GM23338 (cell line): Measurements from ENCODE around the gene CCDC157.

Experiments used
- CREB1 ChIP-seq: fragments of 250-450 bp; sonication (Bioruptor Pico); IDR thresholded peaks from 2 replicates; pipeline ENCODE4 v1.5.0; 2020; ENCODE audit warnings: low read depth, mild to moderate bottlenecking, moderate library complexity
- EZH2 ChIP-seq: fragments of 200-600 bp; sonication (generic); IDR thresholded peaks from one replicate; pipeline ENCODE4 v1.8.0; 2017; ENCODE audit warnings: antibody characterized with exemption, mild to moderate bottlenecking, low read depth; ENCODE audit not compliant: unreplicated experiment
- EZH2phosphoT487 ChIP-seq: fragments of 200-600 bp; sonication (generic); IDR thresholded peaks from one replicate; pipeline ENCODE4 v1.8.1; 2018; ENCODE audit warnings: antibody characterized with exemption; ENCODE audit not compliant: unreplicated experiment
- JUNB ChIP-seq: IDR thresholded peaks from one replicate; pipeline ENCODE4 v1.6.1; 2016; ENCODE audit warnings: antibody characterized with exemption; ENCODE audit not compliant: unreplicated experiment
- NANOG ChIP-seq: IDR thresholded peaks from 2 replicates; pipeline ENCODE4 v1.6.1; 2016; ENCODE audit warnings: antibody characterized with exemption, borderline replicate concordance
- POLR2AphosphoS5 ChIP-seq: IDR thresholded peaks from 2 replicates; pipeline ENCODE4 v1.6.1; 2016; ENCODE audit warnings: antibody characterized with exemption, low read depth
- STAT1 ChIP-seq: IDR thresholded peaks from one replicate; pipeline ENCODE4 v1.6.1; 2016; ENCODE audit warnings: antibody characterized with exemption; ENCODE audit not compliant: unreplicated experiment
- ZNF114 ChIP-seq: fragments of 250-450 bp; sonication (Bioruptor Pico); IDR thresholded peaks from 2 replicates; pipeline ENCODE4 v1.5.0; 2020; ENCODE audit warnings: mild to moderate bottlenecking, moderate library complexity
- TF ChIP-seq, protein P1 (sequence below), 2 experiments: fragments of 200-600 bp in 1 of 2; sonication (generic) in 1 of 2; conservative IDR thresholded peaks; 2 replicates each; pipeline versions ENCODE4 v1.5.1 to v1.6.1; 2016 to 2017; ENCODE audit warnings: antibody characterized with exemption in 2 of 2, low read depth in 2 of 2, mild to moderate bottlenecking in 2 of 2, moderate library complexity in 1 of 2
- TF ChIP-seq, protein P2 (sequence below): IDR thresholded peaks from one replicate; pipeline ENCODE4 v1.6.1; 2018; ENCODE audit warnings: antibody characterized with exemption; ENCODE audit not compliant: unreplicated experiment
- TF ChIP-seq, protein P3 (sequence below): IDR thresholded peaks from 2 replicates; pipeline ENCODE4 v1.6.1; 2016; ENCODE audit warnings: antibody characterized with exemption
- TF ChIP-seq, protein P4 (sequence below): fragments of 250-450 bp; sonication (Bioruptor Pico); IDR thresholded peaks from 2 replicates; pipeline ENCODE4 v1.5.0; 2020; ENCODE audit warnings: mild to moderate bottlenecking, moderate library complexity

DNA sequence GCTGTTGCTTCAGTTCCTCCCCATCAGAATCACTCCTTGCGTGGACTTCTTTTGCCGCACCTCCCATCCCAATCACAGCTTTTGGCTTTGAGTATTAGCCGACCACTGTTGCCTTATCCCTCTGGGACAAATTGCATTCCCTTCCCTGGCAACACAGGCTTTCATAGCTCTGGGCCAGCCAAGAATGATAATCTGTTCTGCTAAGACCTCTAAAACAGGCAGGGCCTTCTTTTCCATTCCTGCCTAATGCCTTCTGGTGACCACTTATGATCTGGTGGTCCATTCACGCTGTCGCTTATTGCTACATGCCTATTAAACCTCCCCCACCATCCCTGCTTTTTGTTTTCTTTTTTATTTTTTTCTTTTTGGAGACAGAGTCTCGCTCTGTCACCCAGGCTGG lies 49.6 kb downstream of the CCDC157 start:
- TF ChIP-seq, protein P1, sequence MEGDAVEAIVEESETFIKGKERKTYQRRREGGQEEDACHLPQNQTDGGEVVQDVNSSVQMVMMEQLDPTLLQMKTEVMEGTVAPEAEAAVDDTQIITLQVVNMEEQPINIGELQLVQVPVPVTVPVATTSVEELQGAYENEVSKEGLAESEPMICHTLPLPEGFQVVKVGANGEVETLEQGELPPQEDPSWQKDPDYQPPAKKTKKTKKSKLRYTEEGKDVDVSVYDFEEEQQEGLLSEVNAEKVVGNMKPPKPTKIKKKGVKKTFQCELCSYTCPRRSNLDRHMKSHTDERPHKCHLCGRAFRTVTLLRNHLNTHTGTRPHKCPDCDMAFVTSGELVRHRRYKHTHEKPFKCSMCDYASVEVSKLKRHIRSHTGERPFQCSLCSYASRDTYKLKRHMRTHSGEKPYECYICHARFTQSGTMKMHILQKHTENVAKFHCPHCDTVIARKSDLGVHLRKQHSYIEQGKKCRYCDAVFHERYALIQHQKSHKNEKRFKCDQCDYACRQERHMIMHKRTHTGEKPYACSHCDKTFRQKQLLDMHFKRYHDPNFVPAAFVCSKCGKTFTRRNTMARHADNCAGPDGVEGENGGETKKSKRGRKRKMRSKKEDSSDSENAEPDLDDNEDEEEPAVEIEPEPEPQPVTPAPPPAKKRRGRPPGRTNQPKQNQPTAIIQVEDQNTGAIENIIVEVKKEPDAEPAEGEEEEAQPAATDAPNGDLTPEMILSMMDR (conservative IDR thresholded peaks at IDR 0.05; ENCODE audit: low read depth in 2 of 2) = no peak
- no peak for TF ChIP-seq JUNB
- TF ChIP-seq, protein P2, sequence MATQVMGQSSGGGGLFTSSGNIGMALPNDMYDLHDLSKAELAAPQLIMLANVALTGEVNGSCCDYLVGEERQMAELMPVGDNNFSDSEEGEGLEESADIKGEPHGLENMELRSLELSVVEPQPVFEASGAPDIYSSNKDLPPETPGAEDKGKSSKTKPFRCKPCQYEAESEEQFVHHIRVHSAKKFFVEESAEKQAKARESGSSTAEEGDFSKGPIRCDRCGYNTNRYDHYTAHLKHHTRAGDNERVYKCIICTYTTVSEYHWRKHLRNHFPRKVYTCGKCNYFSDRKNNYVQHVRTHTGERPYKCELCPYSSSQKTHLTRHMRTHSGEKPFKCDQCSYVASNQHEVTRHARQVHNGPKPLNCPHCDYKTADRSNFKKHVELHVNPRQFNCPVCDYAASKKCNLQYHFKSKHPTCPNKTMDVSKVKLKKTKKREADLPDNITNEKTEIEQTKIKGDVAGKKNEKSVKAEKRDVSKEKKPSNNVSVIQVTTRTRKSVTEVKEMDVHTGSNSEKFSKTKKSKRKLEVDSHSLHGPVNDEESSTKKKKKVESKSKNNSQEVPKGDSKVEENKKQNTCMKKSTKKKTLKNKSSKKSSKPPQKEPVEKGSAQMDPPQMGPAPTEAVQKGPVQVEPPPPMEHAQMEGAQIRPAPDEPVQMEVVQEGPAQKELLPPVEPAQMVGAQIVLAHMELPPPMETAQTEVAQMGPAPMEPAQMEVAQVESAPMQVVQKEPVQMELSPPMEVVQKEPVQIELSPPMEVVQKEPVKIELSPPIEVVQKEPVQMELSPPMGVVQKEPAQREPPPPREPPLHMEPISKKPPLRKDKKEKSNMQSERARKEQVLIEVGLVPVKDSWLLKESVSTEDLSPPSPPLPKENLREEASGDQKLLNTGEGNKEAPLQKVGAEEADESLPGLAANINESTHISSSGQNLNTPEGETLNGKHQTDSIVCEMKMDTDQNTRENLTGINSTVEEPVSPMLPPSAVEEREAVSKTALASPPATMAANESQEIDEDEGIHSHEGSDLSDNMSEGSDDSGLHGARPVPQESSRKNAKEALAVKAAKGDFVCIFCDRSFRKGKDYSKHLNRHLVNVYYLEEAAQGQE = no peak
- no peak for TF ChIP-seq POLR2AphosphoS5
- TF ChIP-seq EZH2phosphoT487 = no peak
- no peak for TF ChIP-seq EZH2
- TF ChIP-seq, protein P3, sequence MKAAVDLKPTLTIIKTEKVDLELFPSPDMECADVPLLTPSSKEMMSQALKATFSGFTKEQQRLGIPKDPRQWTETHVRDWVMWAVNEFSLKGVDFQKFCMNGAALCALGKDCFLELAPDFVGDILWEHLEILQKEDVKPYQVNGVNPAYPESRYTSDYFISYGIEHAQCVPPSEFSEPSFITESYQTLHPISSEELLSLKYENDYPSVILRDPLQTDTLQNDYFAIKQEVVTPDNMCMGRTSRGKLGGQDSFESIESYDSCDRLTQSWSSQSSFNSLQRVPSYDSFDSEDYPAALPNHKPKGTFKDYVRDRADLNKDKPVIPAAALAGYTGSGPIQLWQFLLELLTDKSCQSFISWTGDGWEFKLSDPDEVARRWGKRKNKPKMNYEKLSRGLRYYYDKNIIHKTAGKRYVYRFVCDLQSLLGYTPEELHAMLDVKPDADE = no peak
- no peak for TF ChIP-seq CREB1 (CRISPR knock-in tag)
- no peak for TF ChIP-seq ZNF114
- no peak for TF ChIP-seq NANOG
- TF ChIP-seq STAT1 = no peak
- TF ChIP-seq, protein P4, sequence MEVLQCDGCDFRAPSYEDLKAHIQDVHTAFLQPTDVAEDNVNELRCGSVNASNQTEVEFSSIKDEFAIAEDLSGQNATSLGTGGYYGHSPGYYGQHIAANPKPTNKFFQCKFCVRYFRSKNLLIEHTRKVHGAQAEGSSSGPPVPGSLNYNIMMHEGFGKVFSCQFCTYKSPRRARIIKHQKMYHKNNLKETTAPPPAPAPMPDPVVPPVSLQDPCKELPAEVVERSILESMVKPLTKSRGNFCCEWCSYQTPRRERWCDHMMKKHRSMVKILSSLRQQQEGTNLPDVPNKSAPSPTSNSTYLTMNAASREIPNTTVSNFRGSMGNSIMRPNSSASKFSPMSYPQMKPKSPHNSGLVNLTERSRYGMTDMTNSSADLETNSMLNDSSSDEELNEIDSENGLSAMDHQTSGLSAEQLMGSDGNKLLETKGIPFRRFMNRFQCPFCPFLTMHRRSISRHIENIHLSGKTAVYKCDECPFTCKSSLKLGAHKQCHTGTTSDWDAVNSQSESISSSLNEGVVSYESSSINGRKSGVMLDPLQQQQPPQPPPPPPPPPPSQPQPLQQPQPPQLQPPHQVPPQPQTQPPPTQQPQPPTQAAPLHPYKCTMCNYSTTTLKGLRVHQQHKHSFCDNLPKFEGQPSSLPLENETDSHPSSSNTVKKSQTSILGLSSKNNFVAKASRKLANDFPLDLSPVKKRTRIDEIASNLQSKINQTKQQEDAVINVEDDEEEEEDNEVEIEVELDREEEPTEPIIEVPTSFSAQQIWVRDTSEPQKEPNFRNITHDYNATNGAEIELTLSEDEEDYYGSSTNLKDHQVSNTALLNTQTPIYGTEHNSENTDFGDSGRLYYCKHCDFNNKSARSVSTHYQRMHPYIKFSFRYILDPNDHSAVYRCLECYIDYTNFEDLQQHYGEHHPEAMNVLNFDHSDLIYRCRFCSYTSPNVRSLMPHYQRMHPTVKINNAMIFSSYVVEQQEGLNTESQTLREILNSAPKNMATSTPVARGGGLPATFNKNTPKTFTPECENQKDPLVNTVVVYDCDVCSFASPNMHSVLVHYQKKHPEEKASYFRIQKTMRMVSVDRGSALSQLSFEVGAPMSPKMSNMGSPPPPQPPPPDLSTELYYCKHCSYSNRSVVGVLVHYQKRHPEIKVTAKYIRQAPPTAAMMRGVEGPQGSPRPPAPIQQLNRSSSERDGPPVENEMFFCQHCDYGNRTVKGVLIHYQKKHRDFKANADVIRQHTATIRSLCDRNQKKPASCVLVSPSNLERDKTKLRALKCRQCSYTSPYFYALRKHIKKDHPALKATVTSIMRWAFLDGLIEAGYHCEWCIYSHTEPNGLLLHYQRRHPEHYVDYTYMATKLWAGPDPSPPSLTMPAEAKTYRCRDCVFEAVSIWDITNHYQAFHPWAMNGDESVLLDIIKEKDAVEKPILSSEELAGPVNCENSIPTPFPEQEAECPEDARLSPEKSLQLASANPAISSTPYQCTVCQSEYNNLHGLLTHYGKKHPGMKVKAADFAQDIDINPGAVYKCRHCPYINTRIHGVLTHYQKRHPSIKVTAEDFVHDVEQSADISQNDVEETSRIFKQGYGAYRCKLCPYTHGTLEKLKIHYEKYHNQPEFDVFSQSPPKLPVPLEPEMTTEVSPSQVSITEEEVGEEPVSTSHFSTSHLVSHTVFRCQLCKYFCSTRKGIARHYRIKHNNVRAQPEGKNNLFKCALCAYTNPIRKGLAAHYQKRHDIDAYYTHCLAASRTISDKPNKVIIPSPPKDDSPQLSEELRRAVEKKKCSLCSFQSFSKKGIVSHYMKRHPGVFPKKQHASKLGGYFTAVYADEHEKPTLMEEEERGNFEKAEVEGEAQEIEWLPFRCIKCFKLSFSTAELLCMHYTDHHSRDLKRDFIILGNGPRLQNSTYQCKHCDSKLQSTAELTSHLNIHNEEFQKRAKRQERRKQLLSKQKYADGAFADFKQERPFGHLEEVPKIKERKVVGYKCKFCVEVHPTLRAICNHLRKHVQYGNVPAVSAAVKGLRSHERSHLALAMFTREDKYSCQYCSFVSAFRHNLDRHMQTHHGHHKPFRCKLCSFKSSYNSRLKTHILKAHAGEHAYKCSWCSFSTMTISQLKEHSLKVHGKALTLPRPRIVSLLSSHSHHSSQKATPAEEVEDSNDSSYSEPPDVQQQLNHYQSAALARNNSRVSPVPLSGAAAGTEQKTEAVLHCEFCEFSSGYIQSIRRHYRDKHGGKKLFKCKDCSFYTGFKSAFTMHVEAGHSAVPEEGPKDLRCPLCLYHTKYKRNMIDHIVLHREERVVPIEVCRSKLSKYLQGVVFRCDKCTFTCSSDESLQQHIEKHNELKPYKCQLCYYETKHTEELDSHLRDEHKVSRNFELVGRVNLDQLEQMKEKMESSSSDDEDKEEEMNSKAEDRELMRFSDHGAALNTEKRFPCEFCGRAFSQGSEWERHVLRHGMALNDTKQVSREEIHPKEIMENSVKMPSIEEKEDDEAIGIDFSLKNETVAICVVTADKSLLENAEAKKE (CRISPR knock-in tag) = no peak
